Measurements from ENCODE around the gene KCTD12.

Gene KCTD12

DNA sequence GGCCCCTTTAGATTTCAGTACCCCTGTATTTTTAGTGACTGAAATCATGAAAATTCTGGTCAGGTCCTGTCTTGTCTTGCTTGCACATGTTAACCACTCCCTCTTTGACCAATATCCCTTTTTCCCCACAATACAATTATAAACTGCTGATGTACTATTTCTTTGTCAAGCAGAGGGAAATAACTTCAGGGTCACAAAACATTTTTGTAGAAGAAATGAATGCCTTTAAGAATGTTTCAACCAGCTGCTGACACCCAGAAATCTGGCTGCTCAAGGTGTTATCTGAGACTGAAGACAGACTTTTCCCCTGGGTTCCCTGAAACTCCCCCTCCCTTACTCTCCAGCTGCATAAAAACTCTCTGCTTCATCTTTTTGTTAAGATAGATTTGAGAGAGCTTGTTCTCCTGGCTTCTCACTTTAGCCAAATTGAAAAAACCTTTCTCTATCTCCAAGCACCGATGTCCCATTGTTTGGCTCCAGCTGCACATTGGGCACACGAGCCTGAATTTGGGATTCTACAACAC is 43.7 kb upstream of the KCTD12 start:
- Histone ChIP-seq H3K36me3 (ENCODE audit: insufficient read depth, low read length) (no peaks in the 10 kb centered on the region), H3K27ac (ENCODE audit: low read length) (no peak overlapping the region), H3K4me3 (ENCODE audit: low read depth in 1 of 2, low read length in 2 of 2) (no peak overlapping the region), H3K27me3 (ENCODE audit: insufficient read depth, low read length, poor library complexity) (peaks cover 3% of the 10 kb centered on the region), H3K4me1 (ENCODE audit: insufficient read depth, low read length) (no peaks in the 10 kb centered on the region), H3K4me2 (ENCODE audit: insufficient read depth, low read length) (no peak overlapping the region), H4K20me1 (ENCODE audit: insufficient read depth, low read length) (no peaks in the 10 kb centered on the region), H3K79me2 (ENCODE audit: insufficient read depth, low read length) (no peaks in the 10 kb centered on the region), H3K9me3 (ENCODE audit: insufficient read depth, low read length, severe bottlenecking) (no peaks in the 10 kb centered on the region), H3K9ac (ENCODE audit: low read depth, low read length) (no peak overlapping the region), H2AFZ (ENCODE audit: low read depth, low read length) (no peak overlapping the region)
- DNase-seq = no peak
- no peak for ATAC-seq (ENCODE audit: insufficient read depth, low read depth)
- no peak for TF ChIP-seq EZH2 (IDR thresholded peaks at IDR 0.05; ENCODE audit: borderline replicate concordance, low read depth, low read length, severe bottlenecking)
- TF ChIP-seq, protein P1, sequence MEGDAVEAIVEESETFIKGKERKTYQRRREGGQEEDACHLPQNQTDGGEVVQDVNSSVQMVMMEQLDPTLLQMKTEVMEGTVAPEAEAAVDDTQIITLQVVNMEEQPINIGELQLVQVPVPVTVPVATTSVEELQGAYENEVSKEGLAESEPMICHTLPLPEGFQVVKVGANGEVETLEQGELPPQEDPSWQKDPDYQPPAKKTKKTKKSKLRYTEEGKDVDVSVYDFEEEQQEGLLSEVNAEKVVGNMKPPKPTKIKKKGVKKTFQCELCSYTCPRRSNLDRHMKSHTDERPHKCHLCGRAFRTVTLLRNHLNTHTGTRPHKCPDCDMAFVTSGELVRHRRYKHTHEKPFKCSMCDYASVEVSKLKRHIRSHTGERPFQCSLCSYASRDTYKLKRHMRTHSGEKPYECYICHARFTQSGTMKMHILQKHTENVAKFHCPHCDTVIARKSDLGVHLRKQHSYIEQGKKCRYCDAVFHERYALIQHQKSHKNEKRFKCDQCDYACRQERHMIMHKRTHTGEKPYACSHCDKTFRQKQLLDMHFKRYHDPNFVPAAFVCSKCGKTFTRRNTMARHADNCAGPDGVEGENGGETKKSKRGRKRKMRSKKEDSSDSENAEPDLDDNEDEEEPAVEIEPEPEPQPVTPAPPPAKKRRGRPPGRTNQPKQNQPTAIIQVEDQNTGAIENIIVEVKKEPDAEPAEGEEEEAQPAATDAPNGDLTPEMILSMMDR (IDR thresholded peaks at IDR 0.05; ENCODE audit: borderline replicate concordance, extremely low read depth, low read length, poor library complexity, severe bottlenecking) = no peak

DNA sequence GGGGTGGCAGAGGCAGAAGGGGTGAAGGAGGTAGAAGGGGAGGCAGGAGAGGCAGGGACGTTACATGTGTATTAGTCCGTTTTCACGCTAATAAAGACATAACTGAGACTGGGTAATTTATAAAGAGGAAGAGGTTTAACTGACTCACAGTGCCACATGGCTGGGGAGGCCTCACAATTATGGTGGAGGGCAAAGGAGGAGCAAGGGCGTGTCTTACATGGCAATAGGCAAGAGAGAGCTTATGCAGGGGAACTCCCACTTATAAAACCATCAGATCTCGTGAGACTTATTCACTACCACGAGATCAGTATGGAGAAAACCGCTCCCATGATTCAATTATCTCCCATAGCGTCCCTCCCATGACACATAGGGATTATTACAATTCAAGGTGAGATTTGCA is 43.1 kb upstream of the KCTD12 start:
- Histone ChIP-seq H3K4me2 (ENCODE audit: insufficient read depth, low read length) (no peak overlapping the region), H4K20me1 (ENCODE audit: insufficient read depth, low read length) (no peaks in the 10 kb centered on the region), H3K9me3 (ENCODE audit: insufficient read depth, low read length, severe bottlenecking) (no peaks in the 10 kb centered on the region), H3K27ac (ENCODE audit: low read length) (no peak overlapping the region), H2AFZ (ENCODE audit: low read depth, low read length) (no peak overlapping the region), H3K79me2 (ENCODE audit: insufficient read depth, low read length) (no peaks in the 10 kb centered on the region), H3K36me3 (ENCODE audit: insufficient read depth, low read length) (no peaks in the 10 kb centered on the region), H3K9ac (ENCODE audit: low read depth, low read length) (no peak overlapping the region), H3K4me1 (ENCODE audit: insufficient read depth, low read length) (no peaks in the 10 kb centered on the region), H3K27me3 (ENCODE audit: insufficient read depth, low read length, poor library complexity) (peaks cover 3% of the 10 kb centered on the region), H3K4me3 (ENCODE audit: low read depth in 1 of 2, low read length in 2 of 2) (no peak overlapping the region)
- ATAC-seq (ENCODE audit: insufficient read depth, low read depth) = no peak
- no peak for DNase-seq
- TF ChIP-seq, protein P1 (IDR thresholded peaks at IDR 0.05; ENCODE audit: borderline replicate concordance, extremely low read depth, low read length, poor library complexity, severe bottlenecking) = no peak
- no peak for TF ChIP-seq EZH2 (IDR thresholded peaks at IDR 0.05; ENCODE audit: borderline replicate concordance, low read depth, low read length, severe bottlenecking)

DNA sequence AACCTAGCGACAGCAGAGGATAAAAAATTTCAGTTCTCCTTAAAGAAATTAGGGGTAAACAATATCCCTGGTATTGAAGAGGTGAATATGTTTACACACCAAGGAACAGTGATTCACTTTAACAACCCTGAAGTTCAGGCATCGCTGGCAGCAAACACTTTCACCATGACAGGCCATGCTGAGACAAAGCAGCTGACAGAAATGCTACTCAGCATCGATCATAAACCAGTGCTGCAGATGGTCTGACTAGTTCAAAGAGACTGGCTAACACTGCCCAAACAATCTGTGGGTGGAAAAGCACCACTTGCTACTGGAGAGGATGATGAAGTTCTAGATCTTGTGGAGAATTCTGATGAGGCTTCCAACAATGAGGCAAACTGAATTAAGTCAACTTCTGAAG is 42.3 kb upstream of the KCTD12 start:
- peaks cover 3% of the 10 kb centered on the region for H3K27me3 ChIP-seq (ENCODE audit: insufficient read depth, low read length, poor library complexity)
- no peak overlapping the region for H2AFZ ChIP-seq (ENCODE audit: low read depth, low read length)
- H3K9me3 ChIP-seq (ENCODE audit: insufficient read depth, low read length, severe bottlenecking) = no peaks in the 10 kb centered on the region
- no peaks in the 10 kb centered on the region for H3K4me1 ChIP-seq (ENCODE audit: insufficient read depth, low read length)
- no peaks in the 10 kb centered on the region for H3K36me3 ChIP-seq (ENCODE audit: insufficient read depth, low read length)
- no peak overlapping the region for H3K4me2 ChIP-seq (ENCODE audit: insufficient read depth, low read length)
- no peak overlapping the region for H3K27ac ChIP-seq (ENCODE audit: low read length)
- H3K79me2 ChIP-seq (ENCODE audit: insufficient read depth, low read length) = no peaks in the 10 kb centered on the region
- no peaks in the 10 kb centered on the region for H4K20me1 ChIP-seq (ENCODE audit: insufficient read depth, low read length)
- TF ChIP-seq EZH2 (IDR thresholded peaks at IDR 0.05; ENCODE audit: borderline replicate concordance, low read depth, low read length, severe bottlenecking) = no peak
- TF ChIP-seq, protein P1 (IDR thresholded peaks at IDR 0.05; ENCODE audit: borderline replicate concordance, extremely low read depth, low read length, poor library complexity, severe bottlenecking) = no peak
- ATAC-seq (ENCODE audit: insufficient read depth, low read depth) (no peak), DNase-seq (no peak)
- H3K9ac ChIP-seq (ENCODE audit: low read depth, low read length) = no peak overlapping the region
- H3K4me3 ChIP-seq (ENCODE audit: low read depth in 1 of 2, low read length in 2 of 2) = no peak overlapping the region

DNA sequence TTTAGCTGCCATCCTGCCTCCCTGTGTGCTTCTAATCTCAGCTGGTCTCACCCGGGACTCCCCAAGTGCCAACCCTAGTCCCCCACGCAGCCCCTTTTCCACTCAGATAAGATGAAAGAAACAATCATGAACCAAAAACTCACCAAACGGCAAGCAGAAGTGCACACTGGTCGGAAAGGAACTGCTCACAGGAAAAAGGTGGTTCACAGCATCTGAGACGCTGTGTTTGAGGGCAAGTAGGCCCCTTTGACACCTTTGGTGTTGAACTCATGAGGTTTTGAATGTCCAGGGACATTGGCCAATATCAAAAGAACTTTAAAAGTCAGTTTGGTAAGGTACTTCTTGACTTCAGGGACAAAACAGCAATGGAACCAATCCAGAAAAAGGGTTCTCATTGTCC is 41.8 kb upstream of the KCTD12 start:
- H3K4me1 ChIP-seq (ENCODE audit: insufficient read depth, low read length) = no peaks in the 10 kb centered on the region
- no peak overlapping the region for H3K4me2 ChIP-seq (ENCODE audit: insufficient read depth, low read length)
- no peak overlapping the region for H3K4me3 ChIP-seq (ENCODE audit: low read depth in 1 of 2, low read length in 2 of 2)
- H3K79me2 ChIP-seq (ENCODE audit: insufficient read depth, low read length) = no peaks in the 10 kb centered on the region
- peaks cover 3% of the 10 kb centered on the region for H3K27me3 ChIP-seq (ENCODE audit: insufficient read depth, low read length, poor library complexity)
- no peaks in the 10 kb centered on the region for H3K9me3 ChIP-seq (ENCODE audit: insufficient read depth, low read length, severe bottlenecking)
- DNase-seq = no peak
- TF ChIP-seq, protein P1 (IDR thresholded peaks at IDR 0.05; ENCODE audit: borderline replicate concordance, extremely low read depth, low read length, poor library complexity, severe bottlenecking) = no peak
- TF ChIP-seq EZH2 (IDR thresholded peaks at IDR 0.05; ENCODE audit: borderline replicate concordance, low read depth, low read length, severe bottlenecking) = no peak
- H2AFZ ChIP-seq (ENCODE audit: low read depth, low read length) = no peak overlapping the region
- no peak for ATAC-seq (ENCODE audit: insufficient read depth, low read depth)
- no peak overlapping the region for H3K27ac ChIP-seq (ENCODE audit: low read length)
- H3K9ac ChIP-seq (ENCODE audit: low read depth, low read length) = no peak overlapping the region
- no peaks in the 10 kb centered on the region for H3K36me3 ChIP-seq (ENCODE audit: insufficient read depth, low read length)
- H4K20me1 ChIP-seq (ENCODE audit: insufficient read depth, low read length) = no peaks in the 10 kb centered on the region
